ENCODE measurements around the gene RBM3. TPM values are rescaled to one million over a fixed set of nuclear protein-coding genes. Genes with fewer than 3 reads are reported as not detected.
A peak's percentile ranks its signal among the peaks of the same experiment; 100 is the strongest.
"Not testable (repeated sequence)": the region's sequence is repeated elsewhere in the genome, so short reads cannot be mapped to it uniquely, and the experiment has no call there.

The RBM3 gene
- total RNA-seq (100 to 1,000 TPM; 212 to 345 (median 222) TPM), total RNA-seq (181 to 776 (median 383) reads per million in 29 experiments)
- 322 TPM for total RNA-seq (2013)

DNA sequence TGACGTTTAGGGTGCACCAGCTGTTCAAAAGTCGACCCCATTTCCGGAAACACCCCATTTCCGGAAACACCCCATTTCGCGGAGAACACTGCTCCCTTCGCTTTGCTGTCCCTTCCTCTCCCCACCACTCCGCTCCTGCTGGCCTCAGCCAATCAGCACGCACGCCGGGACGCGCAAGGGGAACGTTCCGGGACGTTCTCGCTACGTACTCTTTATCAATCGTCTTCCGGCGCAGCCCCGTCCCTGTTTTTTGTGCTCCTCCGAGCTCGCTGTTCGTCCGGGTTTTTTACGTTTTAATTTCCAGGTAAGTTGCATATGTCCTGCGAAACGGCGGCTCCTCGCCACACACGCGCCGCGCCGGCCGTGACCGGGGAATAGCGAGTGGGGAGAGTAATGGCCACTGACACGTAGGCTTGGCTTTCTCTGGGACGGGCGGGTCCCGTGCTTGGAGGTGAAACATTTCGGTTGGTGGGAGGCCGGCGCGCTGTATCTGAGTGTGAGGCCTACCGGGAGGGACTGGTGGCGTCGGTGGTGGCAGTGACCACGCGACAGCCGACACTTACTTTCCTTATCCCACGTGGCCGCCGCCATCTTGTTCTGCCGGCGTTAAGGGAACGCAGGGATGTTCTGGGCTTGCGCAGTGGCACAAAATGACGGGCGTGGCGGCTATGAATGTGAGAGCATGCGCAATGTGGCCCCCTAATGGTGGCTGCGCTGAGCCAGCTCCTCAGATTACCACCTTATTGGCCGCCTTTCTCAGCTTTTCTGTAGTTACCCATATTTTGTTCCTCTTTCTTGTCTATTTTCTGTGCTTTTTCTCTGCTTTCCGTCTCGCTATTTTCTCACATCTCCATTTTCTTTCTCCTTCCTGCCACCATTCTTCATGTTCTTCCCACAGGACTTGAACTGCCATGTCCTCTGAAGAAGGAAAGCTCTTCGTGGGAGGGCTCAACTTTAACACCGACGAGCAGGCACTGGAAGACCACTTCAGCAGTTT is at the start of gene RBM3:
TSS of gene RBM3 (plus strand) at position 215 of the 997 bp plus-strand sequence. CDS start at position 912, 697 bp downstream.
- H3K4me3 ChIP-seq (ENCODE audit: control insufficient read depth in 1 of 2, extremely low read depth in 1 of 2, low read length in 1 of 2) = peak within 1 kb of the TSS; percentile 69 to 78
- Mint-ChIP-seq H3K9me3 (no peaks in the 10 kb centered on the region), H3K4me1 (peaks cover 20 to 34% (median 23%) of the 10 kb centered on the region in 3 donors), H3K36me3 (peaks cover 12% of the 10 kb centered on the region), H3K4me3 (peak within 1 kb of the TSS; percentile 97 to 99 (median 98)), H3K27me3 (no peaks in the 10 kb centered on the region), H3K27ac (peak within 1 kb of the TSS; percentile 99 to 100)
- CTCF ChIA-PET = interaction anchor here (0.6 to 2.0 kb wide), 6 partner anchors 24 to 612 kb away, joined by 3 to 7 read pairs (median 4); partner anchors contain the start of genes HDAC6 (in 1 of the 2) and TBC1D25 (in 1 of the 2)
- under 1% methylated on average over 54 of the region's 71 CpGs for WGBS (ENCODE audit: insufficient coverage)
- H3K36me3 ChIP-seq (ENCODE audit: control insufficient read depth in 2 of 2, extremely low read depth in 1 of 2, insufficient read depth in 1 of 2, low read length in 1 of 2) = peaks cover 7 to 39% of the 10 kb centered on the region in 2 donors
- no peaks in the 10 kb centered on the region for H3K9me3 ChIP-seq
- ATAC-seq (replicated peaks in 1 of 4) (peak; percentile 96 to 98 (median 96)), DNase-seq (peak; percentile 79 to 95 (median 93))
- no peaks in the 10 kb centered on the region for H3K27me3 ChIP-seq (replicated peaks in 1 of 2; ENCODE audit: control insufficient read depth in 2 of 2, extremely low read depth in 1 of 2, insufficient read depth in 2 of 2, low read length in 1 of 2)
- peak within 1 kb of the TSS; percentile 97 for H3K27ac ChIP-seq (ENCODE audit: low read length)
- H3K4me1 ChIP-seq (ENCODE audit: control insufficient read depth in 1 of 2, extremely low read depth in 1 of 2, insufficient read depth in 2 of 2, low read length in 2 of 2) = peaks cover 7 to 24% of the 10 kb centered on the region in 2 experiments
- POLR2A ChIA-PET = interaction anchor here (0.5 to 1.7 kb wide), 5 partner anchors 25 to 1061 kb away, joined by 3 to 7 read pairs (median 5); partner anchors contain the start of gene TBC1D25 (in 1 of the 2)

DNA sequence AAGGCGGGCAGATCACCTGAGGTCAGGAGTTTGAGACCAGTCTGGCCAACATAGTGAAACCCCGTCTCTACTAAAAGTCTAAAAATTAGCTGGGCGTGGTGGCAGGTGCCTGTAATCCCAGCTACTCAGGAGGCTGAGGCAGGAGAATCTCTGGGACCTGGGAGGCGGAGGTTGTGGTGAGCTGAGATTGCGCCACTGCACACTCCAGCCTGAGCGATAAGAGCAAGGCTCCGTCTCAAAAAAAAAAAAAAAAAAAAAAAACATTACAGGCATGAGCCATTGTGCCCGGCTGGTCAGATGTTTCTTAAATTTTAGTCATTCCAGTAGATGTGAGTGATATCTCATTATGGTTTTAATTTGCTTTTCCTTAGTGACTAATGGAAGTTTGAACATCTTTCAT is 48.4 kb upstream of the RBM3 start:
- ATAC-seq (replicated peaks in 1 of 4); POLR2A ChIA-PET; H3K27ac ChIP-seq (ENCODE audit: low read length); DNase-seq; H3K4me3 ChIP-seq (ENCODE audit: control insufficient read depth in 1 of 2, extremely low read depth in 1 of 2, low read length in 1 of 2); H3K9me3 Mint-ChIP-seq; H3K27me3 Mint-ChIP-seq; CTCF ChIA-PET; H3K27ac Mint-ChIP-seq; H3K4me3 Mint-ChIP-seq; H3K27me3 ChIP-seq (replicated peaks in 1 of 2; ENCODE audit: control insufficient read depth in 2 of 2, extremely low read depth in 1 of 2, insufficient read depth in 2 of 2, low read length in 1 of 2); H3K9me3 ChIP-seq: not testable (repeated sequence)
- Mint-ChIP-seq H3K4me1 (peaks cover 14 to 21% (median 17%) of the 10 kb centered on the region in 3 donors), H3K36me3 (peaks cover 22% of the 10 kb centered on the region)
- H3K36me3 ChIP-seq (ENCODE audit: control insufficient read depth in 2 of 2, extremely low read depth in 1 of 2, insufficient read depth in 1 of 2, low read length in 1 of 2) = peaks cover 0 to 31% of the 10 kb centered on the region in 2 donors
- WGBS (ENCODE audit: insufficient coverage) = 100% methylated on average over 2 of the region's 8 CpGs
- peaks cover 6 to 23% of the 10 kb centered on the region in 2 experiments for H3K4me1 ChIP-seq (ENCODE audit: control insufficient read depth in 1 of 2, extremely low read depth in 1 of 2, insufficient read depth in 2 of 2, low read length in 2 of 2)

DNA sequence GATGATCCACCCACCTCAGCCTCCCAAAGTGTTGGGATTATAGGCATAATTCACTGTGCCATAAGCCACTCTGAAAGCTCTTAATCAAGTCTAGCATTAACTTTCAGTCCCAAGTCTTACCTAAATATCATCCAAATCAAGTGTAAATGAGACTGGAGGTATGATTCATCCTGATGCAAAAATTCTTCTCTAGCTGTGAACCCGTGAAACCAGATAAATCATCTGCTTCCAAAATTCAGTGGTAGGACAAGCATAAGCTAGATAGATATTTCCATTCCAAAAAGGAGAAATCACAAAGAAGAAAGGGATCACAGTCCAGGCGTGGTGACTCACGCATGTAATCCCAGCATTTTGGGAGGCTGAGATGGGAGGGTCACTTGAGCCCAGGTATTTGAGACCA is 43.5 kb upstream of the RBM3 start:
- Histone ChIP-seq H3K27ac (ENCODE audit: low read length) (no peak overlapping the region), H3K4me3 (ENCODE audit: control insufficient read depth in 1 of 2, extremely low read depth in 1 of 2, low read length in 1 of 2) (no peak overlapping the region), H3K4me1 (ENCODE audit: control insufficient read depth in 1 of 2, extremely low read depth in 1 of 2, insufficient read depth in 2 of 2, low read length in 2 of 2) (peaks cover 0 to 11% of the 10 kb centered on the region in 2 experiments), H3K27me3 (replicated peaks in 1 of 2; ENCODE audit: control insufficient read depth in 2 of 2, extremely low read depth in 1 of 2, insufficient read depth in 2 of 2, low read length in 1 of 2) (no peaks in the 10 kb centered on the region), H3K36me3 (ENCODE audit: control insufficient read depth in 2 of 2, extremely low read depth in 1 of 2, insufficient read depth in 1 of 2, low read length in 1 of 2) (peaks cover 0 to 23% of the 10 kb centered on the region in 2 donors), H3K9me3 (no peaks in the 10 kb centered on the region)
- ATAC-seq (replicated peaks in 1 of 4) (no peak), DNase-seq (no peak)
- no peaks in the 10 kb centered on the region for H3K9me3 Mint-ChIP-seq
- POLR2A ChIA-PET = no interaction called here
- H3K36me3 Mint-ChIP-seq = peaks cover 17% of the 10 kb centered on the region
- H3K27ac Mint-ChIP-seq = no peak overlapping the region
- CTCF ChIA-PET = no interaction called here
- no peak overlapping the region for H3K4me3 Mint-ChIP-seq
- no CpG with 5 or more reads among the region's 3 CpGs for WGBS (ENCODE audit: insufficient coverage)
- peaks cover 6 to 16% (median 7%) of the 10 kb centered on the region in 3 donors for H3K4me1 Mint-ChIP-seq
- no peaks in the 10 kb centered on the region for H3K27me3 Mint-ChIP-seq

DNA sequence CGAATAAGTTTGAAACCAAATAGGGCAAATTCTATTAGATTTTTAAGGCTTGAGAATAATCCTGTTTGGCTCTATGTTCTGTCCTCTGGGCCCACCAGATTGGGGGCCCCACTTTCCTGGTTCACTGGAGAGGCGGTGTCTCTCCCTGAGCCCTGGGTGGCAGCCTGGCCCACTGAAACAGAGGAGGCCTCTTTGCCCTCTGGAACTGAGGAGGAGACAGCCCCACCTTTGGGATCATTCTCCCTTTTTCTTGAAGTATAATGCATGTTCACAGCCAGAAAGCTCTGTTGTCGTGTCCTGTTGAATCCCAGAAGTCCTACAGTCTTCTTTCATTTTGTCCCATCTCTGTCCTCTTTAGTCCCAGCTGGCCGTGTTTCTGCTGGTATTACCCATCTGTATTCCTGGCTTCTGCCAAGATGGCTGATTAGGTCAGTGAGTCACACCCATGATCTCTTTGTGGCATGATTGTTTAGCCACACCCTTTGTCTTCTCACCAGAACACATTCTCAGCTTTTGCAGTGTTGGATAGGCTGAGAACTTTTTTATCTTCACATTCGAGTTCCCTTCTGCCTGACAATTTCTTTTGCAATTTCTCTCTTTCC is 42.8 kb upstream of the RBM3 start:
- H3K36me3 Mint-ChIP-seq = peaks cover 16% of the 10 kb centered on the region
- Histone ChIP-seq H3K36me3 (ENCODE audit: control insufficient read depth in 2 of 2, extremely low read depth in 1 of 2, insufficient read depth in 1 of 2, low read length in 1 of 2) (peaks cover 0 to 21% of the 10 kb centered on the region in 2 donors), H3K27ac (ENCODE audit: low read length) (peak overlapping the region; percentile 61), H3K9me3 (no peaks in the 10 kb centered on the region), H3K27me3 (replicated peaks in 1 of 2; ENCODE audit: control insufficient read depth in 2 of 2, extremely low read depth in 1 of 2, insufficient read depth in 2 of 2, low read length in 1 of 2) (no peaks in the 10 kb centered on the region), H3K4me3 (ENCODE audit: control insufficient read depth in 1 of 2, extremely low read depth in 1 of 2, low read length in 1 of 2) (no peak overlapping the region), H3K4me1 (ENCODE audit: control insufficient read depth in 1 of 2, extremely low read depth in 1 of 2, insufficient read depth in 2 of 2, low read length in 2 of 2) (peaks cover 0 to 11% of the 10 kb centered on the region in 2 experiments)
- DNase-seq = peak in 1 of 35 experiments; percentile 25
- peak in 2 of 4 experiments; percentile 44 to 45 for ATAC-seq (replicated peaks in 1 of 4)
- H3K27me3 Mint-ChIP-seq = no peaks in the 10 kb centered on the region
- no peaks in the 10 kb centered on the region for H3K9me3 Mint-ChIP-seq
- WGBS (ENCODE audit: insufficient coverage) = 67% methylated on average over 2 of the region's 5 CpGs
- peak overlapping the region; percentile 2 to 83 for H3K27ac Mint-ChIP-seq
- POLR2A ChIA-PET = interaction anchor here in 1 of 2 donors (0.5 kb wide), 1 partner anchor 65 kb away, joined by 6 read pairs; no protein-coding TSS in a partner anchor
- H3K4me1 Mint-ChIP-seq = peaks cover 4 to 14% (median 7%) of the 10 kb centered on the region in 3 donors
- CTCF ChIA-PET = no interaction called here
- no peak overlapping the region for H3K4me3 Mint-ChIP-seq

DNA sequence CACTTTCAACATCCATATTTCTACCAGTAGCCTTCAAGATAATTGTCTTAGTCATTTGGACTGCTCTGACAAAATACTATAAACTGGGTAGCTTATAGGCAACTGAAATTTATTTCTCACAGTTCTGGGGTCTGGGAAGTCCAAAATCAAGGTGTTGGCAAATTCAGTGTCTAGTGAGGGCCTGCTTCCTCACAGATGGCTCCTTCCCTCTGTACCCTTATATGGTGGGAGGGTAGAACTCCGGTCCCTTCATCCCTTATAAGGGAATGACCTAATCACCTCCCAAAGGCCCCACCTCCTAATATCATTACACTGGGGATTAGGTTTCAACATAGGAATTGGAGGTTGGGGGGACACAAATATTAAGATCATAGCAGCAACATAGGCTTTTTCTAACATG is 42.1 kb upstream of the RBM3 start:
- Mint-ChIP-seq H3K4me3 (no peak overlapping the region), H3K27ac (peak overlapping the region; percentile 2 to 83)

DNA sequence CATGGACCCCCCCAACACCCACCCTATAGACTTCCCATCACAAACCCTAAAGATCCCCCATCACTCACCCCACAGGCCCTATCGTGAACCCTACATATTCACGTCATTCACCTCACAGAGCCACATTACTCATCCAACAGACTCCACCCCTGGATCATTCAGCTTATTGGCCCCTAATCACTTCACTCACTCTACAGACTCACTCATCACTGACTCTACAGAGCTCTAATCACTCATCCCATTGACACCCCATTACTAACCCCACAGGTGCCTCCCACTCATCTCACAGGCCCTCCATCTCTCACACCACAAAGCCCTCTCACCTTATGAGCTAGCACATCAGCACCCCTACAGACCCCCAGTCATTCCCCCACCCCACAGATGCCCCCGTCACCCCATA is 41.1 kb upstream of the RBM3 start:
- ChIA-PET CTCF (no interaction called here), POLR2A (no interaction called here)
- Mint-ChIP-seq H3K9me3 (no peaks in the 10 kb centered on the region), H3K27me3 (no peaks in the 10 kb centered on the region), H3K4me1 (peaks cover 0 to 11% (median 7%) of the 10 kb centered on the region in 3 donors), H3K4me3 (no peak overlapping the region), H3K36me3 (peaks cover 7% of the 10 kb centered on the region), H3K27ac (no peak overlapping the region)
- Histone ChIP-seq H3K27me3 (replicated peaks in 1 of 2; ENCODE audit: control insufficient read depth in 2 of 2, extremely low read depth in 1 of 2, insufficient read depth in 2 of 2, low read length in 1 of 2) (no peaks in the 10 kb centered on the region), H3K4me1 (ENCODE audit: control insufficient read depth in 1 of 2, extremely low read depth in 1 of 2, insufficient read depth in 2 of 2, low read length in 2 of 2) (peaks cover 0 to 8% of the 10 kb centered on the region in 2 experiments), H3K36me3 (ENCODE audit: control insufficient read depth in 2 of 2, extremely low read depth in 1 of 2, insufficient read depth in 1 of 2, low read length in 1 of 2) (peaks cover 0 to 4% of the 10 kb centered on the region in 2 donors), H3K27ac (ENCODE audit: low read length) (no peak overlapping the region), H3K9me3 (no peaks in the 10 kb centered on the region), H3K4me3 (ENCODE audit: control insufficient read depth in 1 of 2, extremely low read depth in 1 of 2, low read length in 1 of 2) (no peak overlapping the region)
- no peak for ATAC-seq (replicated peaks in 1 of 4)
- 94% methylated on average over 2 of the region's 3 CpGs for WGBS (ENCODE audit: insufficient coverage)
- DNase-seq = no peak

More for the DNA sequence above, 42.1 kb upstream of the RBM3 start:
- CTCF ChIA-PET = no interaction called here
- POLR2A ChIA-PET = interaction anchor here in 1 of 2 donors (0.5 kb wide), 1 partner anchor 64 kb away, joined by 6 read pairs; no protein-coding TSS in a partner anchor
- DNase-seq = no peak
- no peaks in the 10 kb centered on the region for H3K9me3 ChIP-seq
- H3K27me3 ChIP-seq (replicated peaks in 1 of 2; ENCODE audit: control insufficient read depth in 2 of 2, extremely low read depth in 1 of 2, insufficient read depth in 2 of 2, low read length in 1 of 2) = no peaks in the 10 kb centered on the region
- Mint-ChIP-seq H3K27me3 (no peaks in the 10 kb centered on the region), H3K36me3 (peaks cover 13% of the 10 kb centered on the region), H3K4me1 (peaks cover 0 to 11% (median 7%) of the 10 kb centered on the region in 3 donors), H3K9me3 (no peaks in the 10 kb centered on the region)
- peaks cover 0 to 9% of the 10 kb centered on the region in 2 experiments for H3K4me1 ChIP-seq (ENCODE audit: control insufficient read depth in 1 of 2, extremely low read depth in 1 of 2, insufficient read depth in 2 of 2, low read length in 2 of 2)
- no CpG with 5 or more reads among the region's 1 CpG for WGBS (ENCODE audit: insufficient coverage)
- H3K4me3 ChIP-seq (ENCODE audit: control insufficient read depth in 1 of 2, extremely low read depth in 1 of 2, low read length in 1 of 2) = no peak overlapping the region
- no peak for ATAC-seq (replicated peaks in 1 of 4)
- peak overlapping the region; percentile 61 for H3K27ac ChIP-seq (ENCODE audit: low read length)
- peaks cover 0 to 13% of the 10 kb centered on the region in 2 donors for H3K36me3 ChIP-seq (ENCODE audit: control insufficient read depth in 2 of 2, extremely low read depth in 1 of 2, insufficient read depth in 1 of 2, low read length in 1 of 2)
